HG03159 (cell line): ENCODE results near the gene KRT76.
"Not testable (repeated sequence)": the region's sequence is repeated elsewhere in the genome, so short reads cannot be mapped to it uniquely, and the experiment has no call there.

Source experiments
- ATAC-seq: cut with Tn5 transposase; IDR thresholded peaks from one replicate; pipeline ENCODE4 v1.9.1; 2021; ENCODE audit warnings: mild to moderate bottlenecking, moderate library complexity; ENCODE audit not compliant: unreplicated experiment

Gene KRT76

GRCh38 chr12:52798671-52799504, 21.7 kb upstream of the KRT76 start:
- no peak for ATAC-seq

GRCh38 chr12:52798003-52798670, 21.0 kb upstream of the KRT76 start:
- no peak for ATAC-seq

- no peak for ATAC-seq
Observed at GRCh38 chr12:52797529-52797894, 20.4 kb upstream of the KRT76 start.

- no peak for ATAC-seq
Observed at GRCh38 chr12:52796839-52797528, 19.8 kb upstream of the KRT76 start.

- ATAC-seq = no peak
Observed at GRCh38 chr12:52796429-52796794, 19.3 kb upstream of the KRT76 start.

GRCh38 chr12:52795694-52796428, 18.7 kb upstream of the KRT76 start, which contains the start of gene KRT3:
Gene KRT3, minus strand, starts transcription at chr12:52796117. Its CDS starts 75 bp downstream, at chr12:52796042.
- ATAC-seq = no peak

- not testable (repeated sequence) for ATAC-seq
Observed at GRCh38 chr12:52795332-52795674, 18.2 kb upstream of the KRT76 start.

GRCh38 chr12:52794479-52795331, 17.6 kb upstream of the KRT76 start:
- no peak for ATAC-seq

GRCh38 chr12:52792185-52793029, 15.3 kb upstream of the KRT76 start:
- no peak for ATAC-seq

- no peak for ATAC-seq
Observed at GRCh38 chr12:52791271-52792184, 14.4 kb upstream of the KRT76 start.

GRCh38 chr12:52790427-52791270, 13.5 kb upstream of the KRT76 start:
- ATAC-seq = no peak

- ATAC-seq = no peak
Observed at GRCh38 chr12:52789637-52790426, 12.7 kb upstream of the KRT76 start.

GRCh38 chr12:52788876-52789636, 11.9 kb upstream of the KRT76 start:
- no peak for ATAC-seq

- ATAC-seq = no peak
Observed at GRCh38 chr12:52788192-52788875, 11.2 kb upstream of the KRT76 start.
